K562 (cell line): Measurements from ENCODE around the gene TMPRSS11A.

Experiments used
- ATF2 ChIP-seq: sonication (generic); formaldehyde crosslinking; IDR thresholded peaks from 2 replicates; pipeline ENCODE4 v1.8.1; 2022; ENCODE audit warnings: missing genetic modification reagents
- CAMTA2 ChIP-seq: fragments of 250-450 bp; sonication (Bioruptor Pico); conservative IDR thresholded peaks from 2 replicates; pipeline ENCODE4 v1.5.1; 2022
- CTCF ChIP-seq, 3 experiments: IDR thresholded peaks in 2 of 3; conservative IDR thresholded peaks in 1 of 3; 2 replicates each; pipeline ENCODE4 v1.5.1; 2011 to 2012; ENCODE audit warnings: low read length in 3 of 3, mild to moderate bottlenecking in 3 of 3, control low read depth in 2 of 3, improper control_type of control experiment in 1 of 3, inconsistent platforms in 1 of 3, low read depth in 1 of 3, mixed read lengths in 1 of 3, moderate library complexity in 1 of 3; ENCODE audit not compliant: insufficient read depth in 2 of 3
- ERF ChIP-seq: fragments of 450-650 bp; formaldehyde crosslinking; IDR thresholded peaks from 2 replicates; pipeline ENCODE4 v1.4.0; 2020; ENCODE audit warnings: mild to moderate bottlenecking, mixed read lengths
- EZH2 ChIP-seq: IDR thresholded peaks from 2 replicates; pipeline ENCODE4 v1.6.1; 2012; ENCODE audit warnings: low read depth, mild to moderate bottlenecking, inconsistent platforms, low read length, borderline replicate concordance
- MGA ChIP-seq: fragments of 450-650 bp; IDR thresholded peaks from 2 replicates; pipeline ENCODE4 v1.6.1; 2016; ENCODE audit warnings: mild to moderate bottlenecking, moderate library complexity
- RBBP5 ChIP-seq: fragments of 200-600 bp; sonication (generic); IDR thresholded peaks from 2 replicates; pipeline ENCODE4 v1.6.1; 2012; ENCODE audit warnings: borderline replicate concordance, mild to moderate bottlenecking, low read length, control low read depth, inconsistent platforms; ENCODE audit not compliant: insufficient read depth, poor library complexity, severe bottlenecking
- RBM15 ChIP-seq: fragments of 200-400 bp; formaldehyde crosslinking; IDR thresholded peaks from 2 replicates; pipeline ENCODE4 v1.6.1; 2018; ENCODE audit warnings: mild to moderate bottlenecking, low read length, moderate library complexity; ENCODE audit not compliant: insufficient read depth
- SPI1 ChIP-seq: IDR thresholded peaks from 2 replicates; pipeline ENCODE4 v1.6.1; 2011; ENCODE audit warnings: low read depth, low read length, control low read depth, borderline replicate concordance
- ZNF232 ChIP-seq: sonication (generic); formaldehyde crosslinking; IDR thresholded peaks from 2 replicates; pipeline ENCODE4 v1.8.0; 2022; ENCODE audit warnings: mild to moderate bottlenecking, missing genetic modification reagents
- ZNF717 ChIP-seq: fragments of 250-450 bp; sonication (Bioruptor Pico); IDR thresholded peaks from 2 replicates; pipeline ENCODE4 v1.5.0; 2021

GRCh38 chr4:67909905-67910584 lies 53.2 kb downstream of the TMPRSS11A start:
- TF ChIP-seq ERF (CRISPR knock-in tag) (no peak), CAMTA2 (CRISPR knock-in tag) (no peak), SPI1 (no peak), EZH2 (no peak), RBM15 (no peak), MGA (no peak), CTCF (IDR thresholded peaks at IDR 0.05 in 2 of 3, conservative IDR thresholded peaks at IDR 0.05 in 1 of 3; ENCODE audit: insufficient read depth in 2 of 3, low read depth in 1 of 3, low read length in 3 of 3) (peak in 2 of 3 experiments; percentile 42 to 69; a peak in 4 of 6 replicates), RBBP5 (no peak), ZNF717 (CRISPR knock-in tag) (no peak), ZNF232 (no peak), ATF2 (CRISPR knock-in tag) (no peak)
